Caco-2 (cell line): ENCODE measurements around the gene CFAP91. TPM values are rescaled to one million over a fixed set of nuclear protein-coding genes. Genes with fewer than 3 reads are reported as not detected.

Experiments used
- BruUV-seq: library from RNA; stranded (reverse); fragments of 400-500 nt; replicated peaks from 2 replicates; lab custom pipeline; 2021; lab: Mats Ljungman, UMichigan
- CTCF ChIA-PET: fragments of 300-600 bp; sonication (Branson Sonifier 250); formaldehyde crosslinking; loops from one replicate; lab custom pipeline; 2022; ENCODE audit warnings: antibody characterized with exemption; lab: Charles Lee
- POLR2A ChIA-PET: fragments of 300-600 bp; sonication (Branson Sonifier 250); formaldehyde crosslinking; loops from one replicate; lab custom pipeline; 2022; ENCODE audit warnings: antibody characterized with exemption; lab: Charles Lee
- DNase-seq, 2 experiments: peaks; one replicate each; pipeline versions ENCODE4 v3.0.0 to v3.0.0-alpha.2; 2020 to 2022
- H3K27me3 ChIP-seq: replicated peaks from 2 replicates; pipeline ENCODE4 v1.6.0; 2011; ENCODE audit warnings: low read length; ENCODE audit not compliant: control insufficient read depth, insufficient read depth
- H3K36me3 ChIP-seq: 2 replicates; pipeline ENCODE4 v1.5.1; 2011; ENCODE audit warnings: low read length; ENCODE audit not compliant: control insufficient read depth, insufficient read depth
- H3K4me1 ChIP-seq: fragments of 250-450 bp; sonication (Bioruptor Pico); 2 replicates; pipeline ENCODE4 v1.5.1; 2020; ENCODE audit warnings: mild to moderate bottlenecking
- H3K4me3 ChIP-seq: 2 replicates; pipeline ENCODE4 v1.5.1; 2011; ENCODE audit warnings: low read depth, mild to moderate bottlenecking, control low read depth, low read length
- H3K9me3 ChIP-seq: fragments of 250-450 bp; sonication (Bioruptor Pico); 2 replicates; pipeline ENCODE4 v1.5.1; 2020; ENCODE audit warnings: mild to moderate bottlenecking, moderate library complexity
- H3K27ac Mint-ChIP-seq: one replicate; pipeline ENCODE4 v1.8.0; 2022; ENCODE audit warnings: mixed read lengths; ENCODE audit not compliant: unreplicated experiment
- H3K27me3 Mint-ChIP-seq: one replicate; pipeline ENCODE4 v1.8.0; 2022; ENCODE audit warnings: mixed read lengths; ENCODE audit not compliant: insufficient read depth, unreplicated experiment
- H3K36me3 Mint-ChIP-seq: one replicate; pipeline ENCODE4 v1.8.0; 2022; ENCODE audit warnings: mild to moderate bottlenecking, mixed read lengths; ENCODE audit not compliant: insufficient read depth, unreplicated experiment
- H3K4me1 Mint-ChIP-seq: one replicate; pipeline ENCODE4 v1.8.0; 2022; ENCODE audit warnings: low read depth, mixed read lengths; ENCODE audit not compliant: unreplicated experiment
- H3K4me3 Mint-ChIP-seq: one replicate; pipeline ENCODE4 v1.8.0; 2022; ENCODE audit warnings: mild to moderate bottlenecking, moderate library complexity, mixed read lengths; ENCODE audit not compliant: unreplicated experiment
- H3K9me3 Mint-ChIP-seq: one replicate; pipeline ENCODE4 v1.8.0; 2022; ENCODE audit warnings: mixed read lengths; ENCODE audit not compliant: unreplicated experiment
- intact Hi-C: fragments of 100-400 bp; cut with micrococcal nuclease; formaldehyde crosslinking; loops from one replicate; pipeline ENCODE4 v1.10.0; 2022; ENCODE audit not compliant: unreplicated experiment
- total RNA-seq: library from RNA; stranded (reverse); gene quantifications from 2 replicates; pipeline ENCODE4 v1.2.3, GENCODE V29; 2022
- TF ChIP-seq, protein P1 (sequence below), 2 experiments: fragments of 200-600 bp in 1 of 2; IDR thresholded peaks; 1 replicate in 1 of 2; 2 replicates in 1 of 2; pipeline versions ENCODE4 v1.5.1 to v1.8.0; 2011 to 2022; ENCODE audit warnings: antibody characterized with exemption in 1 of 2, control low read depth in 1 of 2, inconsistent platforms in 1 of 2, low read depth in 1 of 2, low read length in 1 of 2, mild to moderate bottlenecking in 1 of 2, moderate library complexity in 1 of 2; ENCODE audit not compliant: insufficient read depth in 1 of 2, severe bottlenecking in 1 of 2, unreplicated experiment in 1 of 2

CFAP91 gene
- total RNA-seq, 1 experiment from 2014 or later = not detected

GRCh38 chr3:119731560-119732343 is 28.9 kb downstream of the CFAP91 start:
- no TSS peak for BruUV-seq
- no peak overlapping the region for H3K27ac Mint-ChIP-seq
- CTCF ChIA-PET = no interaction called here
- Histone ChIP-seq H3K4me1 (no peaks in the 10 kb centered on the region), H3K4me3 (no peak overlapping the region), H3K27me3 (no peaks in the 10 kb centered on the region), H3K9me3 (peaks cover 3% of the 10 kb centered on the region; the same call in 1 of the 2 replicates), H3K36me3 (no peaks in the 10 kb centered on the region)
- H3K4me1 Mint-ChIP-seq = no peaks in the 10 kb centered on the region
- DNase-seq = no peak
- POLR2A ChIA-PET = no interaction called here
- H3K4me3 Mint-ChIP-seq = no peak overlapping the region
- intact Hi-C loops = no loop called here
- TF ChIP-seq, protein P1, sequence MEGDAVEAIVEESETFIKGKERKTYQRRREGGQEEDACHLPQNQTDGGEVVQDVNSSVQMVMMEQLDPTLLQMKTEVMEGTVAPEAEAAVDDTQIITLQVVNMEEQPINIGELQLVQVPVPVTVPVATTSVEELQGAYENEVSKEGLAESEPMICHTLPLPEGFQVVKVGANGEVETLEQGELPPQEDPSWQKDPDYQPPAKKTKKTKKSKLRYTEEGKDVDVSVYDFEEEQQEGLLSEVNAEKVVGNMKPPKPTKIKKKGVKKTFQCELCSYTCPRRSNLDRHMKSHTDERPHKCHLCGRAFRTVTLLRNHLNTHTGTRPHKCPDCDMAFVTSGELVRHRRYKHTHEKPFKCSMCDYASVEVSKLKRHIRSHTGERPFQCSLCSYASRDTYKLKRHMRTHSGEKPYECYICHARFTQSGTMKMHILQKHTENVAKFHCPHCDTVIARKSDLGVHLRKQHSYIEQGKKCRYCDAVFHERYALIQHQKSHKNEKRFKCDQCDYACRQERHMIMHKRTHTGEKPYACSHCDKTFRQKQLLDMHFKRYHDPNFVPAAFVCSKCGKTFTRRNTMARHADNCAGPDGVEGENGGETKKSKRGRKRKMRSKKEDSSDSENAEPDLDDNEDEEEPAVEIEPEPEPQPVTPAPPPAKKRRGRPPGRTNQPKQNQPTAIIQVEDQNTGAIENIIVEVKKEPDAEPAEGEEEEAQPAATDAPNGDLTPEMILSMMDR (IDR thresholded peaks at IDR 0.05; ENCODE audit: insufficient read depth in 1 of 2, low read depth in 1 of 2, low read length in 1 of 2, severe bottlenecking in 1 of 2, unreplicated experiment in 1 of 2) = no peak
- no peaks in the 10 kb centered on the region for H3K9me3 Mint-ChIP-seq
- no peaks in the 10 kb centered on the region for H3K36me3 Mint-ChIP-seq
- H3K27me3 Mint-ChIP-seq = peaks cover 3% of the 10 kb centered on the region

DNA sequence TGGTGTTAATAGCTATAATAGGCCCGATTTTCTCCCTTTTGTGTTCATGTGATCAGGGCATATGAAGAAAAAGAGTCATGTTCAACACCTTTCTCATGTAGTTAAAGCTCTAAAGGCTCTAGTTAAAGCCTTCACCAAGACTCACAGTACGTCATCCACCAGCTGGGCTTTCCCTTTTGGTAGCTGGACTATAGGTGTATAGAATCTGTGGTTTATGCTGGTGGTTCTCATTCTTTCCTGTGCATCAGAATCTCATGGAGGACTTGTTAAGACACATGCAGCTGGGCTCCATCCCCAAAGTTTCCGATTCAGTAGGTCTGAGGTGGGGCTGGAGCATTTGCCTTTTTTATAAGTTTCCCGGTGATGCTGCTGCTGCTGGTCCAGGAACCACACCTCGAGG is 31.0 kb downstream of the CFAP91 start:
- Mint-ChIP-seq H3K4me1 (no peaks in the 10 kb centered on the region), H3K4me3 (no peak overlapping the region), H3K27ac (no peak overlapping the region), H3K36me3 (no peaks in the 10 kb centered on the region), H3K27me3 (no peaks in the 10 kb centered on the region), H3K9me3 (no peaks in the 10 kb centered on the region)
- TF ChIP-seq, protein P1 (IDR thresholded peaks at IDR 0.05; ENCODE audit: insufficient read depth in 1 of 2, low read depth in 1 of 2, low read length in 1 of 2, severe bottlenecking in 1 of 2, unreplicated experiment in 1 of 2) = no peak
- intact Hi-C loops = no loop called here
- Histone ChIP-seq H3K36me3 (no peaks in the 10 kb centered on the region), H3K27me3 (no peaks in the 10 kb centered on the region), H3K9me3 (peaks cover 3% of the 10 kb centered on the region; the same call in 1 of the 2 replicates), H3K4me1 (no peaks in the 10 kb centered on the region), H3K4me3 (no peak overlapping the region)
- no peak for DNase-seq
- ChIA-PET CTCF (no interaction called here), POLR2A (no interaction called here)
- BruUV-seq = no TSS peak

GRCh38 chr3:119738741-119739140 is 35.9 kb downstream of the CFAP91 start:
- TF ChIP-seq, protein P1 (IDR thresholded peaks at IDR 0.05; ENCODE audit: insufficient read depth in 1 of 2, low read depth in 1 of 2, low read length in 1 of 2, severe bottlenecking in 1 of 2, unreplicated experiment in 1 of 2) = no peak
- Mint-ChIP-seq H3K36me3 (no peaks in the 10 kb centered on the region), H3K27me3 (peaks cover under 1% of the 10 kb centered on the region), H3K4me3 (no peak overlapping the region), H3K9me3 (no peaks in the 10 kb centered on the region), H3K27ac (no peak overlapping the region), H3K4me1 (no peaks in the 10 kb centered on the region)
- CTCF ChIA-PET = no interaction called here
- no peak for DNase-seq
- POLR2A ChIA-PET = no interaction called here
- H3K36me3 ChIP-seq = no peaks in the 10 kb centered on the region
- H3K9me3 ChIP-seq = peaks cover 3% of the 10 kb centered on the region; the same call in 1 of the 2 replicates
- H3K4me3 ChIP-seq = no peak overlapping the region
- no TSS peak for BruUV-seq
- no peaks in the 10 kb centered on the region; the same call in 1 of the 2 replicates for H3K27me3 ChIP-seq
- intact Hi-C loops = no loop called here
- no peaks in the 10 kb centered on the region for H3K4me1 ChIP-seq
